Upper lobe of right lung (tissue), 1 donor: ENCODE measurements around the gene DEPDC1B. TPM values are rescaled to one million over a fixed set of nuclear protein-coding genes. Genes with fewer than 3 reads are reported as not detected.

Experiments used
- ATAC-seq: fragments of 200-7000 bp; cut with Tn5 transposase; one replicate; pipeline ENCODE4 v1.9.1; 2020; ENCODE audit warnings: mild to moderate bottlenecking, moderate library complexity
- DNase-seq: peaks from one replicate; pipeline ENCODE4 v3.0.0-alpha.2; 2020
- H3K27ac ChIP-seq: fragments of 200-600 bp; one replicate; pipeline ENCODE4 v1.8.0; 2022
- H3K27me3 ChIP-seq: fragments of 200-600 bp; one replicate; pipeline ENCODE4 v1.8.0; 2022; ENCODE audit warnings: mild to moderate bottlenecking
- H3K36me3 ChIP-seq: fragments of 200-600 bp; one replicate; pipeline ENCODE4 v1.8.0; 2022
- H3K4me1 ChIP-seq: fragments of 200-600 bp; one replicate; pipeline ENCODE4 v1.8.0; 2022
- H3K4me3 ChIP-seq: fragments of 200-600 bp; one replicate; pipeline ENCODE4 v1.8.0; 2022; ENCODE audit warnings: mild to moderate bottlenecking
- H3K9me3 ChIP-seq: fragments of 200-600 bp; one replicate; pipeline ENCODE4 v1.8.0; 2022
- intact Hi-C: fragments of 100-400 bp; cut with DNase I; formaldehyde crosslinking; loops from one replicate; pipeline ENCODE4 v1.11.0; 2022
- total RNA-seq: library from RNA; stranded (reverse); fragmentation: NEBNext Ultra II Directional; extraction: Animal tissue kit (Norgen Biotek cat#: 25700); gene quantifications from one replicate; pipeline ENCODE4 v1.2.1, GENCODE V29; 2021
- TF ChIP-seq, protein P1 (sequence below): fragments of 200-600 bp; IDR thresholded peaks from one replicate; pipeline ENCODE4 v1.8.0; 2022; ENCODE audit warnings: antibody characterized with exemption
- donor health status: DM: no; HTN: yes; CAD: no; lungs with severe emphysema.

Gene DEPDC1B
- total RNA-seq, 1 donor from 2014 or later: 0.20 TPM

- DNase-seq: no peak
- no peak overlapping the region for H3K4me3 ChIP-seq
- TF ChIP-seq, protein P1, sequence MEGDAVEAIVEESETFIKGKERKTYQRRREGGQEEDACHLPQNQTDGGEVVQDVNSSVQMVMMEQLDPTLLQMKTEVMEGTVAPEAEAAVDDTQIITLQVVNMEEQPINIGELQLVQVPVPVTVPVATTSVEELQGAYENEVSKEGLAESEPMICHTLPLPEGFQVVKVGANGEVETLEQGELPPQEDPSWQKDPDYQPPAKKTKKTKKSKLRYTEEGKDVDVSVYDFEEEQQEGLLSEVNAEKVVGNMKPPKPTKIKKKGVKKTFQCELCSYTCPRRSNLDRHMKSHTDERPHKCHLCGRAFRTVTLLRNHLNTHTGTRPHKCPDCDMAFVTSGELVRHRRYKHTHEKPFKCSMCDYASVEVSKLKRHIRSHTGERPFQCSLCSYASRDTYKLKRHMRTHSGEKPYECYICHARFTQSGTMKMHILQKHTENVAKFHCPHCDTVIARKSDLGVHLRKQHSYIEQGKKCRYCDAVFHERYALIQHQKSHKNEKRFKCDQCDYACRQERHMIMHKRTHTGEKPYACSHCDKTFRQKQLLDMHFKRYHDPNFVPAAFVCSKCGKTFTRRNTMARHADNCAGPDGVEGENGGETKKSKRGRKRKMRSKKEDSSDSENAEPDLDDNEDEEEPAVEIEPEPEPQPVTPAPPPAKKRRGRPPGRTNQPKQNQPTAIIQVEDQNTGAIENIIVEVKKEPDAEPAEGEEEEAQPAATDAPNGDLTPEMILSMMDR: no peak
- no peaks in the 10 kb centered on the region for H3K27me3 ChIP-seq
- no peaks in the 10 kb centered on the region for H3K36me3 ChIP-seq
- intact Hi-C loops: no loop called here
- no peaks in the 10 kb centered on the region for H3K9me3 ChIP-seq
- no peak overlapping the region for H3K27ac ChIP-seq
- ATAC-seq: no peak
- H3K4me1 ChIP-seq: peaks cover 15% of the 10 kb centered on the region
These were observed 4.0 kb upstream of the DEPDC1B start for GRCh38 chr5:60703944-60704343.

- Histone ChIP-seq H3K27ac (no peak overlapping the region), H3K4me3 (no peak overlapping the region), H3K9me3 (no peaks in the 10 kb centered on the region), H3K36me3 (no peaks in the 10 kb centered on the region), H3K27me3 (no peaks in the 10 kb centered on the region), H3K4me1 (peaks cover 15% of the 10 kb centered on the region)
- TF ChIP-seq, protein P1: no peak
- intact Hi-C loops: no loop called here
- no peak for ATAC-seq
- no peak for DNase-seq
These were observed 1.5 kb upstream of the DEPDC1B start for GRCh38 chr5:60701321-60701968.

DNA sequence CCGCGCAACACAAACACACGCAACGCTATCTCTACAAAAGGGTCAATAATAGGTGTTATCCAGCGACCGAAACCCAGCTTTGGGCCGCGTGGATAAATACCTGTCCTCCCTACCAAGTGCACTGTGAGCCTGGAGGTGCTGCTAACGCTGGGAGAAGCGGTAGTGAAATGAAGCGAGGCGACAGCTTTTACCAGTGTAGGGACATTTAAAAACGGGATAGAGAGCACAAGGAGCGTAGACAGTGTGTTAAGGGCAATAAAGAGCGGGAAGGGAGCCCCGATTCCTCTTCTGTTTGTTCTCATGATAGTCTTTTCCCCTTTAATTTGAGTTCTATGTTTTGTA lies 421 bp upstream of the DEPDC1B start:
- ATAC-seq: peak; percentile 46
- DNase-seq: no peak
- Histone ChIP-seq H3K9me3 (no peaks in the 10 kb centered on the region), H3K27me3 (no peaks in the 10 kb centered on the region), H3K4me1 (peaks cover 15% of the 10 kb centered on the region), H3K36me3 (no peaks in the 10 kb centered on the region), H3K4me3 (peak overlapping the region; percentile 79), H3K27ac (peak overlapping the region; percentile 24)
- TF ChIP-seq, protein P1: no peak
- intact Hi-C loops: no loop called here

DNA sequence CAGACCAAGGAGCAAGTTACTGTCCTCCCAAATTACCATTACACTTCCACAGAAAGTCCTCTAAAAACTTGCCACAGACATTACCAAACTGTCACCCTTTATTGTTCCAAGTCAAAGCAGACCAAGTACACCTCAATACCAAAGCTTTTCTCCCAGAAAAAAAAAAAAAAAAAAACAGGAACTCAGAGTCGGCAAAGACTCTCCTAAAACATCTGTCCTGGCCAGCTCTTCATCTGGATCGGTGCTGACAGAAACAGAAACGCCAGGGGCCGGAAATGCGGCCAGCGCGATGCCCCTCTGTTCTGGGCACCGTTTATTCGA lies 718 bp downstream of the DEPDC1B start:
- Histone ChIP-seq H3K27ac (no peak overlapping the region), H3K36me3 (no peaks in the 10 kb centered on the region), H3K27me3 (no peaks in the 10 kb centered on the region), H3K4me3 (peak overlapping the region; percentile 79), H3K4me1 (peaks cover 15% of the 10 kb centered on the region), H3K9me3 (no peaks in the 10 kb centered on the region)
- ATAC-seq: no peak
- intact Hi-C loops: no loop called here
- no peak for DNase-seq
- TF ChIP-seq, protein P1: no peak

DNA sequence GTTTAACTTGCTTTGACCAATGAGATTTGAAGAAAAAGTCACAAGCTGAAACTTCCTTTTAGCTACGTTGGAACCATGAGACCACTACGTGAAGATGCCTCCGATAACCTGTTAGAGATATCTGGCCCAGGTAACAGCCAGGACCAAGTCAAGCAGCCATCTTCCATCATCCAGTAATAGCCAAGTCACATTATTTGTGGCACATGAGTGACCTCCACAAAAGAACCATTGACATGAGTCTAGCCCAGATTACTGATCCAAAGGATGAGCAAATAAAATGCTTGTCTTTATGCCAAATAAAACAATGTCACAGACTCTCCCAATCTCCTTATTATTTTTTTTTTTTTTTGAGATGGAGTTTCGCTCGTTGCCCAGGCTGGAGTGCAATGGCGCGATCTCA lies 1.6 kb downstream of the DEPDC1B start:
- Histone ChIP-seq H3K4me3 (no peak overlapping the region), H3K9me3 (no peaks in the 10 kb centered on the region)
- no peak for ATAC-seq

More for the DNA sequence above, 1.6 kb downstream of the DEPDC1B start:
- Histone ChIP-seq H3K36me3 (no peaks in the 10 kb centered on the region), H3K4me1 (peaks cover 15% of the 10 kb centered on the region), H3K27ac (no peak overlapping the region), H3K27me3 (no peaks in the 10 kb centered on the region)
- intact Hi-C loops: no loop called here
- TF ChIP-seq, protein P1: no peak
- no peak for DNase-seq
